Transverse colon (tissue), 4 donors: ENCODE results near the gene LYRM9.

Source experiments
- EP300 ChIP-seq: sonication (generic); formaldehyde crosslinking; IDR thresholded peaks from one replicate; pipeline ENCODE4 v1.6.1; 2017; ENCODE audit warnings: antibody characterized with exemption, low read depth
- POLR2A ChIP-seq: fragments of 450-650 bp; IDR thresholded peaks from one replicate; pipeline ENCODE4 v1.6.1; 2016; ENCODE audit warnings: antibody characterized with exemption, mild to moderate bottlenecking, moderate library complexity
- POLR2AphosphoS5 ChIP-seq, 3 donors: sonication (generic); formaldehyde crosslinking; IDR thresholded peaks; one replicate each; pipeline ENCODE4 v1.6.1; 2016; ENCODE audit warnings: antibody characterized with exemption in 3 of 3
- TF ChIP-seq, protein P1 (sequence below), 5 experiments: fragments of 200-600 bp in 3 of 5; fragments of 450-650 bp in 2 of 5; sonication (generic) in 3 of 5; IDR thresholded peaks; 1 replicate in 2 of 5; 2 replicates in 3 of 5; pipeline ENCODE4 v1.5.1; 2016 to 2017; ENCODE audit warnings: antibody characterized with exemption in 5 of 5, inconsistent platforms in 3 of 5, mild to moderate bottlenecking in 2 of 5, moderate library complexity in 1 of 5

DNA sequence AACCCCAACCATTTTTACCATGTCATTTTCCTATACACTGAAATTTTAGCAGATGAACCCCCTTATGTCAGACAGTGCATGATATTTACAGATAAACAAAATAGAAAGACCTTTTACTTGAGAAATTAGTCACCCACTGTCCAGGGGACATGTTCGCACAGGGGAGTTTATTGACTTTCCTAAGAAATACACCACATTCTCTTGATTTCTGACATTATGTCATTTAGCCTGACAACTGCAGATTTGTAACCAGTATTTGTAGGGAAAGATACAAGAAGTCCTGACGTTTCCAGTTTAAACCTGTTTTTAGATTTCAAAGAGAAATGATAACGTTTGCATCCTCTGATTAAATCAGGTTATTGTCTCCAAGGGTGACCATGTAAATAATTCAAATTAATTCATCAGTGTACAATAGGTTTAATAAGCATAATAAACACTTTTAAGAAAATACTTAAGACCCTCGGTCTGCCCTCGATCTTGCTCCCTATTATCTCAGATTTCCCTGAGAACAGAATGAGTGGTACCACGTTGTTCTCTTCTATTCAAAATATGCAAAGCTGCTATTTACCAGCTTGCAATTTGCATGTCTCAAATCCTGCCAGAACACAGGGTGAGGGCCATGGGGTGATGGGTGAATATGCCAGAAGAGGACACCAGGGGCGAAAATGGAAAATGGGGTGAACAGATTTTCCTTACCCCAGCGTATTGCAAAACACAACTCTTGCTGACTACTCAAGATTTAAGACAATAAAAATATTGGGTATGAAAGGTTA, 2.1 kb upstream of the LYRM9 start:
- TF ChIP-seq, protein P1, sequence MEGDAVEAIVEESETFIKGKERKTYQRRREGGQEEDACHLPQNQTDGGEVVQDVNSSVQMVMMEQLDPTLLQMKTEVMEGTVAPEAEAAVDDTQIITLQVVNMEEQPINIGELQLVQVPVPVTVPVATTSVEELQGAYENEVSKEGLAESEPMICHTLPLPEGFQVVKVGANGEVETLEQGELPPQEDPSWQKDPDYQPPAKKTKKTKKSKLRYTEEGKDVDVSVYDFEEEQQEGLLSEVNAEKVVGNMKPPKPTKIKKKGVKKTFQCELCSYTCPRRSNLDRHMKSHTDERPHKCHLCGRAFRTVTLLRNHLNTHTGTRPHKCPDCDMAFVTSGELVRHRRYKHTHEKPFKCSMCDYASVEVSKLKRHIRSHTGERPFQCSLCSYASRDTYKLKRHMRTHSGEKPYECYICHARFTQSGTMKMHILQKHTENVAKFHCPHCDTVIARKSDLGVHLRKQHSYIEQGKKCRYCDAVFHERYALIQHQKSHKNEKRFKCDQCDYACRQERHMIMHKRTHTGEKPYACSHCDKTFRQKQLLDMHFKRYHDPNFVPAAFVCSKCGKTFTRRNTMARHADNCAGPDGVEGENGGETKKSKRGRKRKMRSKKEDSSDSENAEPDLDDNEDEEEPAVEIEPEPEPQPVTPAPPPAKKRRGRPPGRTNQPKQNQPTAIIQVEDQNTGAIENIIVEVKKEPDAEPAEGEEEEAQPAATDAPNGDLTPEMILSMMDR (IDR thresholded peaks at IDR 0.05) = no peak
- no peak for TF ChIP-seq POLR2AphosphoS5 (IDR thresholded peaks at IDR 0.05)
- TF ChIP-seq EP300 = no peak
- TF ChIP-seq POLR2A = no peak
